Liver (tissue), 3 donors: ENCODE measurements around the gene HOXB8.

ENCODE experiments used
- ATF3 ChIP-seq: IDR thresholded peaks from 2 replicates; pipeline ENCODE4 v1.6.1; 2016; ENCODE audit warnings: antibody characterized with exemption
- CTCF ChIP-seq: fragments of 150-350 bp; IDR thresholded peaks from 2 replicates; pipeline ENCODE4 v1.5.1; 2017; ENCODE audit warnings: improper control_type of control experiment, low read depth, low read length; ENCODE audit not compliant: missing input control
- FOXA2 ChIP-seq: IDR thresholded peaks from 2 replicates; pipeline ENCODE4 v1.6.1; 2016; ENCODE audit warnings: antibody characterized with exemption
- GABPA ChIP-seq, 2 donors: IDR thresholded peaks in 1 of 2; conservative IDR thresholded peaks in 1 of 2; 2 replicates each; pipeline ENCODE4 v1.6.1; 2016; ENCODE audit warnings: antibody characterized with exemption in 2 of 2, mild to moderate bottlenecking in 1 of 2, moderate library complexity in 1 of 2
- JUND ChIP-seq, 2 donors: IDR thresholded peaks; 2 replicates each; pipeline ENCODE4 v1.6.1; 2016; ENCODE audit warnings: antibody characterized with exemption in 2 of 2
- MAX ChIP-seq: IDR thresholded peaks from 2 replicates; pipeline ENCODE4 v1.6.1; 2016; ENCODE audit warnings: antibody characterized with exemption
- RAD21 ChIP-seq, 2 donors: IDR thresholded peaks; 2 replicates each; pipeline ENCODE4 v1.6.1; 2016; ENCODE audit warnings: antibody characterized with exemption in 2 of 2, mild to moderate bottlenecking in 2 of 2
- SP1 ChIP-seq: IDR thresholded peaks from 2 replicates; pipeline ENCODE4 v1.6.1; 2018; ENCODE audit warnings: antibody characterized with exemption, mild to moderate bottlenecking
- TAF1 ChIP-seq: conservative IDR thresholded peaks from 2 replicates; pipeline ENCODE4 v1.6.1; 2016; ENCODE audit warnings: antibody characterized with exemption, mild to moderate bottlenecking
- donor health status: healthy.
- donor health status: healthy.

GRCh38 chr17:48564188-48565021 is 50.7 kb downstream of the HOXB8 start:
- TF ChIP-seq ATF3 (no peak), CTCF (no peak), JUND (IDR thresholded peaks at IDR 0.05) (no peak), MAX (no peak), SP1 (no peak), GABPA (IDR thresholded peaks at IDR 0.05 in 1 of 2, conservative IDR thresholded peaks at IDR 0.05 in 1 of 2) (no peak), TAF1 (no peak), RAD21 (IDR thresholded peaks at IDR 0.05) (no peak), FOXA2 (no peak)
